Esophagus (tissue), 2 donors: ENCODE data around the gene FAM227B. TPM values are rescaled to one million over a fixed set of nuclear protein-coding genes. Genes with fewer than 3 reads are reported as not detected.

Experiments
- H3K27ac ChIP-seq, 2 donors: one replicate each; pipeline ENCODE4 v1.5.1; 2013; ENCODE audit warnings: low read depth in 2 of 2, mild to moderate bottlenecking in 2 of 2, inconsistent platforms in 1 of 2, low read length in 1 of 2, moderate library complexity in 1 of 2
- H3K27me3 ChIP-seq, 2 donors: one replicate each; pipeline ENCODE4 v1.6.1; 2013; ENCODE audit warnings: low read length in 2 of 2, control low read depth in 1 of 2, mild to moderate bottlenecking in 1 of 2; ENCODE audit not compliant: insufficient read depth in 2 of 2, control insufficient read depth in 1 of 2
- H3K36me3 ChIP-seq, 2 donors: one replicate each; pipeline ENCODE4 v1.6.1; 2013; ENCODE audit warnings: low read length in 1 of 2; ENCODE audit not compliant: control insufficient read depth in 2 of 2, insufficient read depth in 2 of 2
- H3K4me1 ChIP-seq, 2 donors: one replicate each; pipeline ENCODE4 v1.6.1; 2013; ENCODE audit warnings: low read length in 1 of 2; ENCODE audit not compliant: control insufficient read depth in 2 of 2, insufficient read depth in 2 of 2
- H3K4me3 ChIP-seq, 2 donors: one replicate each; pipeline ENCODE4 v1.5.1; 2013; ENCODE audit warnings: low read length in 2 of 2, mild to moderate bottlenecking in 2 of 2, low read depth in 1 of 2, moderate library complexity in 1 of 2
- H3K9me3 ChIP-seq, 2 donors: one replicate each; pipeline ENCODE4 v1.6.1; 2013; ENCODE audit warnings: mild to moderate bottlenecking in 2 of 2, low read depth in 1 of 2, low read length in 1 of 2, moderate library complexity in 1 of 2; ENCODE audit not compliant: control insufficient read depth in 2 of 2, insufficient read depth in 1 of 2
- WGBS, 2 donors: extraction: QIAGEN DNeasy Blood & Tissue Kit; methylation state at CpG; one replicate each; pipeline ENCODE4 v1.1.7; 2013; 5-methylcytosine and 5-hydroxymethylcytosine counted together
- polyA plus RNA-seq, 2 donors: library from polyadenylated mRNA; stranded (reverse); fragments of 200-250 nt; gene quantifications; one replicate each; pipeline ENCODE4 v1.2.3, GENCODE V29; 2013
- donor health status: healthy with polysubstance abuse.
- donor health status: Bipolar disorder and iron deficiency.

The FAM227B gene
- polyA plus RNA-seq, 2 donors, result 1.1 to 2.0 TPM

DNA sequence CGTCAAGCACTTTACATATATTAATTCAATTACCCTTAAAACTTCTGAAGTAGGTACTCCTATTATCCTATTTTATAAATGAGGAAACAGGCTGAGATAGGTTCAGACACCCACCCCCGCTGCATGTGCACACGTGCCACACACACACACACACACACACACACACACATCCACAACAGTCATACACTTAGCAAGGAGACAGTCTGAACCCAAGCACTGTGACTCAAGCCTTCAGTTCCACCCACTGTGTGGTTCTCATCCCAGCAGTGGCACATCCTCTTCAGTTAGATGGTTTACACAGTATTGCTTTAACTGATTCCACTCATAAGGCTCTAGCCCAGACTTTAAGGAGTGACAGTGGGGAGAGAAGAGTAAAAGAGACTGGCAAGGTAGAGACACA, 288.7 kb downstream of the FAM227B start:
- no peaks in the 10 kb centered on the region for H3K9me3 ChIP-seq
- H3K4me1 ChIP-seq, result no peaks in the 10 kb centered on the region
- H3K27me3 ChIP-seq, result no peaks in the 10 kb centered on the region
- no peaks in the 10 kb centered on the region for H3K36me3 ChIP-seq
- WGBS, 2 donors, result 90 to 96% methylated on average over 3 of the region's 3 CpGs
- H3K27ac ChIP-seq, result no peak overlapping the region
- H3K4me3 ChIP-seq, result no peak overlapping the region

GRCh38 chr15:49331442-49331841, 289.2 kb downstream of the FAM227B start:
- no peaks in the 10 kb centered on the region for H3K4me1 ChIP-seq
- H3K27me3 ChIP-seq, result no peaks in the 10 kb centered on the region
- H3K27ac ChIP-seq, result no peak overlapping the region
- no peaks in the 10 kb centered on the region for H3K9me3 ChIP-seq
- H3K36me3 ChIP-seq, result no peaks in the 10 kb centered on the region
- H3K4me3 ChIP-seq, result no peak overlapping the region

GRCh38 chr15:49330166-49330565, 290.5 kb downstream of the FAM227B start:
- Histone ChIP-seq H3K27ac (no peak overlapping the region), H3K4me3 (no peak overlapping the region), H3K27me3 (no peaks in the 10 kb centered on the region), H3K4me1 (no peaks in the 10 kb centered on the region), H3K9me3 (no peaks in the 10 kb centered on the region), H3K36me3 (no peaks in the 10 kb centered on the region)

- H3K9me3 ChIP-seq, result no peaks in the 10 kb centered on the region
- H3K27me3 ChIP-seq, result no peaks in the 10 kb centered on the region
- no peaks in the 10 kb centered on the region for H3K36me3 ChIP-seq
- H3K4me1 ChIP-seq, result no peaks in the 10 kb centered on the region
- H3K4me3 ChIP-seq, result no peak overlapping the region
- no peak overlapping the region for H3K27ac ChIP-seq
Measured at GRCh38 chr15:49328941-49329340, 291.7 kb downstream of the FAM227B start.

DNA sequence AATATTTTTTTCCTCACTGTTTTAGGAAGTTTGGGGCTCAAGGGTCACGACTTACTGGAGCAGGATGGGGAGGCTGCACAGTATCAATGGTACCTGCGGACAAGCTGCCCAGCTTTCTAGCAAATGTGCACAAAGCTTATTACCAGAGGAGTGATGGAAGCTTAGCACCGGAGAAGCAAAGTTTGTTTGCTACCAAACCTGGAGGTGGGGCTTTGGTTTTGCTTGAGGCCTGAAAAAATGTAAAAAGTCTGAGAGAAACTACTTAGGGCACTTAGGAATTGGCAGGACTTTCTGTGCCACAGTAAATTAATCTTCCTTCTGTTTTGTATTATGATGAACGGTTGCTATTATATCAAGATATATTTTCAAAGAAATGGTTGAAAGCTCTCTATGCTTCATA, 292.7 kb downstream of the FAM227B start:
- no peaks in the 10 kb centered on the region for H3K36me3 ChIP-seq
- H3K9me3 ChIP-seq, result no peaks in the 10 kb centered on the region
- no peak overlapping the region for H3K4me3 ChIP-seq
- no peaks in the 10 kb centered on the region for H3K27me3 ChIP-seq
- H3K27ac ChIP-seq, result no peak overlapping the region
- no peaks in the 10 kb centered on the region for H3K4me1 ChIP-seq
- 69 to 77% methylated on average over 4 of the region's 4 CpGs for WGBS, 2 donors

DNA sequence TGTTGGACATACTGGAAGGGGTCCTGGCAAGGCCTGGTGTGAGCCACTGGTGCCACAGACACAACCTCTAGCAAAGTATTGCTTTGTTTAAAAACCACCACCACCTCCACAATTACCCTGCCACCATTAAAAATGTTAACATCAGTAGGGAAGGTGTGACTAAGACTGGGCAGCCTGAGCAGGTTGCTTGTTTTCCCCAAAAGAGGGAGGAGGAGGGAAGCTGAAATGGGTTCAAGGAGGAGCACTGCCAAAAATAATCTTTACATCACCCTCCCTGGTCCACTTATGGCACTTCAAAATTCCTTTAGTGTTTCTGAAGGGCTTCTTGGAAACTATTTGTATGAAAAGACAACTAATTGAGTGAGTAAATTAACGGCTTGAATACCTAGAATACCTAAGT, 297.4 kb downstream of the FAM227B start:
- H3K4me1 ChIP-seq, result no peaks in the 10 kb centered on the region
- no peak overlapping the region for H3K4me3 ChIP-seq
- whole genome bisulfite sequencing, 2 donors, result 84 to 89% methylated on average over 1 of the region's 1 CpG
- H3K27me3 ChIP-seq, result no peaks in the 10 kb centered on the region
- no peaks in the 10 kb centered on the region for H3K9me3 ChIP-seq
- no peak overlapping the region for H3K27ac ChIP-seq
- peaks cover 3 to 5% of the 10 kb centered on the region in 2 donors for H3K36me3 ChIP-seq

DNA sequence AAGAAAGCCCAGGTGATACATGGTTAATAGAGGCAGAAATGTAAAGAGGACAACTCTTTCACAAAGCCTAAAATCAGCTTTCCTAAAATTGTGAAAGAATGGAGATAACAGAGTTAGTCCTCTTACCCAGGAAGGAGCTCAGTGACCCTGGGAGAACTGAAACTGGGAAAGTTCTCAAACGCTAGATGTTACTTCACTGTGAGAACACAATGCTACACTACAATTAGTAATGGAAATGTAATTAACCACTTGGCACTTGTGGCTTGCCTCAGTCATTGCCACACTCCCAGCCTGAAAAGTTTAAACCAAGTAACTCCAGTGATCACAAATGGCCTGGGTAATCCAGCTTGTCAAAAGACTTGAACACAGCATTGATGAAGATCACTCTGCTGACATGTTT, 300.3 kb downstream of the FAM227B start:
- Histone ChIP-seq H3K27ac (no peak overlapping the region), H3K27me3 (no peaks in the 10 kb centered on the region), H3K4me1 (no peaks in the 10 kb centered on the region), H3K36me3 (peaks cover 3 to 5% of the 10 kb centered on the region in 2 donors), H3K4me3 (no peak overlapping the region), H3K9me3 (no peaks in the 10 kb centered on the region)
- WGBS, 2 donors, result 57 to 71% methylated on average over 1 of the region's 1 CpG

GRCh38 chr15:49315391-49315823, 305.2 kb downstream of the FAM227B start:
- 66 to 71% methylated on average over 2 of the region's 2 CpGs for WGBS, 2 donors

GRCh38 chr15:49314716-49315115, 305.9 kb downstream of the FAM227B start:
- H3K4me1 ChIP-seq, result no peaks in the 10 kb centered on the region
- no peaks in the 10 kb centered on the region for H3K9me3 ChIP-seq
- WGBS, 2 donors, result 68 to 76% methylated on average over 1 of the region's 1 CpG
- no peaks in the 10 kb centered on the region for H3K27me3 ChIP-seq
- no peak overlapping the region for H3K27ac ChIP-seq
- no peaks in the 10 kb centered on the region for H3K36me3 ChIP-seq
- no peak overlapping the region for H3K4me3 ChIP-seq

More at GRCh38 chr15:49315391-49315823, 305.2 kb downstream of the FAM227B start:
- H3K9me3 ChIP-seq, result no peaks in the 10 kb centered on the region
- no peaks in the 10 kb centered on the region for H3K4me1 ChIP-seq
- no peaks in the 10 kb centered on the region for H3K27me3 ChIP-seq
- H3K36me3 ChIP-seq, result no peaks in the 10 kb centered on the region
- no peak overlapping the region for H3K27ac ChIP-seq
- no peak overlapping the region for H3K4me3 ChIP-seq

DNA sequence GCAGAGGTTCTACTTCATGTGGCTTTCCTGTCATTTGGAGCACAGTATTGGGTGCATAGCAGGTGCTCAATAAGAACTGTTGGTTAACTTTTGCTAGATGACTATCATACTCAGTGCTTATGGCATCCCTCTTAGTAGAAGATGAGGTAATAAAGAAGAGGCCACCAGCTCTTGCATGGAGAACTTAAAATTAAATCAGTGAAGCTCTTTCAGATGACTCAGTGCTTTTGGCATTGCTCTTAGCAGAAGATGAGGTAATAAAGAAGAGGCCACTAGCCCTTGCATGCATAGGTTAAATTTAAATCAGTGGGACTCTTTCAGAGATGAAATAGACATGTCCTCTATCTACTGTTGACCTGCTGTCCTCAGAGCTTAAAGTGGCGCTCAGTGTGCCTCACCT, 307.0 kb downstream of the FAM227B start:
- H3K27ac ChIP-seq, result no peak overlapping the region
- 98 to 100% methylated on average over 1 of the region's 1 CpG for WGBS, 2 donors
- no peaks in the 10 kb centered on the region for H3K9me3 ChIP-seq
- H3K4me3 ChIP-seq, result no peak overlapping the region
- H3K36me3 ChIP-seq, result no peaks in the 10 kb centered on the region
- H3K27me3 ChIP-seq, result no peaks in the 10 kb centered on the region
- no peaks in the 10 kb centered on the region for H3K4me1 ChIP-seq
